HEK293T (cell line): Measurements from ENCODE around the gene PPT2.

Experiments
- ARNT ChIP-seq: fragments of 450-650 bp; IDR thresholded peaks from 2 replicates; pipeline ENCODE4 v1.6.1; 2017; ENCODE audit warnings: mild to moderate bottlenecking
- ELF4 ChIP-seq: fragments of 450-650 bp; IDR thresholded peaks from 2 replicates; pipeline ENCODE4 v1.6.1; 2017; ENCODE audit warnings: antibody characterized with exemption
- FOXA1 ChIP-seq: fragments of 450-650 bp; IDR thresholded peaks from 2 replicates; pipeline ENCODE4 v1.6.1; 2016; ENCODE audit warnings: mild to moderate bottlenecking
- FOXK2 ChIP-seq: fragments of 450-650 bp; IDR thresholded peaks from 2 replicates; pipeline ENCODE4 v1.6.1; 2016; ENCODE audit warnings: mild to moderate bottlenecking
- FOXM1 ChIP-seq: fragments of 450-650 bp; IDR thresholded peaks from 2 replicates; pipeline ENCODE4 v1.6.1; 2017; ENCODE audit warnings: mild to moderate bottlenecking, borderline replicate concordance
- HDGF ChIP-seq: fragments of 450-650 bp; IDR thresholded peaks from 2 replicates; pipeline ENCODE4 v1.6.1; 2017; ENCODE audit warnings: antibody characterized with exemption, borderline replicate concordance
- L3MBTL2 ChIP-seq: fragments of 450-650 bp; conservative IDR thresholded peaks from 2 replicates; pipeline ENCODE4 v1.6.1; 2016; ENCODE audit warnings: mild to moderate bottlenecking
- LEF1 ChIP-seq: fragments of 450-650 bp; IDR thresholded peaks from 2 replicates; pipeline ENCODE4 v1.6.1; 2017; ENCODE audit warnings: mild to moderate bottlenecking, borderline replicate concordance
- SP1 ChIP-seq: fragments of 450-650 bp; IDR thresholded peaks from 2 replicates; pipeline ENCODE4 v1.6.1; 2017
- SUZ12 ChIP-seq: fragments of 450-650 bp; IDR thresholded peaks from 2 replicates; pipeline ENCODE4 v1.6.1; 2016; ENCODE audit warnings: mild to moderate bottlenecking
- TARDBP ChIP-seq: fragments of 450-650 bp; IDR thresholded peaks from 2 replicates; pipeline ENCODE4 v1.6.1; 2016
- ZNF384 ChIP-seq: fragments of 450-650 bp; IDR thresholded peaks from 2 replicates; pipeline ENCODE4 v1.6.1; 2016
- TF ChIP-seq, protein P1 (sequence below): fragments of 450-650 bp; IDR thresholded peaks from 2 replicates; pipeline ENCODE4 v1.6.1; 2016

DNA sequence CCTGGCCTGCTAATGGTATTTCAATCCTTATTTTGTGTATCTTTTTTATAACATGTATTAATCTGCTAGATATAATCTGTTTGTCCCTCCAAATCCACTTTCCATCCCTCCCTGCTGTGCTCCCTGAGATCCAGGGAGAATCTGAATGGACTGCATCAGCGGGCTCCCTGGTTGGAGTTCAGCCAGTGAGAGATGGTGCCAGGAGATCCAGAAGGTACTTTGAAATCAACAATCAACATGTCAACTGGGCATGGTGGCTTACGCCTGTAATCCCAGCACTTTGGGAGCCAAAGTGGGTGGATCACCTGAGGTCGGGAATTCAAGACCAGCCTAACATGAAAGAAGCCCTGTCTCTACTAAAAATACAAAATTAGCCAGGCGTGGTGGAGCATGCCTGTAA is 30.3 kb upstream of the PPT2 start:
- no peak for TF ChIP-seq SP1
- no peak for TF ChIP-seq SUZ12
- TF ChIP-seq, protein P1, sequence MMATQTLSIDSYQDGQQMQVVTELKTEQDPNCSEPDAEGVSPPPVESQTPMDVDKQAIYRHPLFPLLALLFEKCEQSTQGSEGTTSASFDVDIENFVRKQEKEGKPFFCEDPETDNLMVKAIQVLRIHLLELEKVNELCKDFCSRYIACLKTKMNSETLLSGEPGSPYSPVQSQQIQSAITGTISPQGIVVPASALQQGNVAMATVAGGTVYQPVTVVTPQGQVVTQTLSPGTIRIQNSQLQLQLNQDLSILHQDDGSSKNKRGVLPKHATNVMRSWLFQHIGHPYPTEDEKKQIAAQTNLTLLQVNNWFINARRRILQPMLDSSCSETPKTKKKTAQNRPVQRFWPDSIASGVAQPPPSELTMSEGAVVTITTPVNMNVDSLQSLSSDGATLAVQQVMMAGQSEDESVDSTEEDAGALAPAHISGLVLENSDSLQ = no peak
- TF ChIP-seq FOXM1 = no peak
- no peak for TF ChIP-seq HDGF
- no peak for TF ChIP-seq L3MBTL2
- no peak for TF ChIP-seq FOXA1
- TF ChIP-seq LEF1 = no peak
- no peak for TF ChIP-seq ZNF384
- TF ChIP-seq ELF4 = no peak
- TF ChIP-seq ARNT = no peak
- no peak for TF ChIP-seq TARDBP
- no peak for TF ChIP-seq FOXK2
